OCI-LY1 (cell line): ENCODE results near the gene NDUFB6.

ENCODE experiments used
- H2AFZ ChIP-seq: fragments of 200-600 bp; sonication (generic), shearing (Covaris generic); 2 replicates; pipeline ENCODE4 v1.6.0; 2014; ENCODE audit warnings: antibody characterized with exemption, mild to moderate bottlenecking, low read length
- H3F3A ChIP-seq: fragments of 200-600 bp; sonication (generic), shearing (Covaris generic); 2 replicates; pipeline ENCODE4 v1.6.0; 2014; ENCODE audit warnings: mild to moderate bottlenecking, antibody characterized with exemption, low read length, moderate library complexity; ENCODE audit not compliant: insufficient read depth
- H3K27ac ChIP-seq: fragments of 200-600 bp; sonication (generic); 2 replicates; pipeline ENCODE4 v1.5.1; 2014; ENCODE audit warnings: low read length, mixed run types, mild to moderate bottlenecking, low read depth; ENCODE audit not compliant: poor library complexity, severe bottlenecking
- H3K27me3 ChIP-seq: fragments of 200-600 bp; sonication (generic); 2 replicates; pipeline ENCODE4 v1.6.0; 2014; ENCODE audit warnings: antibody characterized with exemption, mild to moderate bottlenecking, low read length, moderate library complexity; ENCODE audit not compliant: insufficient read depth
- H3K36me3 ChIP-seq: fragments of 200-600 bp; sonication (generic); 2 replicates; pipeline ENCODE4 v1.6.1; 2014; ENCODE audit warnings: mild to moderate bottlenecking, antibody characterized with exemption, low read length, moderate library complexity, mixed read lengths; ENCODE audit not compliant: insufficient read depth
- H3K4me1 ChIP-seq: fragments of 200-600 bp; sonication (generic); 2 replicates; pipeline ENCODE4 v1.5.1; 2014; ENCODE audit warnings: mild to moderate bottlenecking, low read length, moderate library complexity; ENCODE audit not compliant: insufficient read depth, severe bottlenecking
- H3K4me2 ChIP-seq: fragments of 200-600 bp; sonication (generic), shearing (Covaris generic); 2 replicates; pipeline ENCODE4 v1.6.1; 2014; ENCODE audit warnings: low read length
- H3K4me3 ChIP-seq: fragments of 200-600 bp; sonication (generic); 2 replicates; pipeline ENCODE4 v1.5.1; 2014; ENCODE audit warnings: low read length, low read depth, mild to moderate bottlenecking, mixed read lengths; ENCODE audit not compliant: poor library complexity, severe bottlenecking
- H3K79me2 ChIP-seq: fragments of 200-600 bp; shearing (Covaris generic); 2 replicates; pipeline ENCODE4 v1.6.1; 2016; ENCODE audit warnings: mixed run types, low read length, mixed read lengths; ENCODE audit not compliant: insufficient read depth
- H3K9ac ChIP-seq: fragments of 200-600 bp; sonication (generic), shearing (Covaris generic); 2 replicates; pipeline ENCODE4 v1.6.1; 2014; ENCODE audit warnings: mild to moderate bottlenecking, low read length, mixed read lengths
- H3K9me2 ChIP-seq: fragments of 200-600 bp; sonication (generic), shearing (Covaris generic); 2 replicates; pipeline ENCODE4 v1.6.1; 2014; ENCODE audit warnings: low read depth, mild to moderate bottlenecking, low read length, mixed read lengths
- H3K9me3 ChIP-seq: fragments of 200-600 bp; shearing (Covaris generic); 2 replicates; pipeline ENCODE4 v1.6.1; 2014; ENCODE audit warnings: low read length, mixed read lengths
- H4K20me1 ChIP-seq: fragments of 200-600 bp; sonication (generic), shearing (Covaris generic); 2 replicates; pipeline ENCODE4 v1.6.0; 2016; ENCODE audit warnings: mild to moderate bottlenecking, low read length; ENCODE audit not compliant: insufficient read depth
- CTCF ChIP-seq: fragments of 200-600 bp; sonication (generic), shearing (Covaris generic); IDR thresholded peaks from 2 replicates; pipeline ENCODE4 v1.5.1; 2017; ENCODE audit warnings: mild to moderate bottlenecking, antibody characterized with exemption, low read length, moderate library complexity, mixed read lengths
- EZH2 ChIP-seq: fragments of 200-600 bp; sonication (generic), shearing (Covaris generic); IDR thresholded peaks from 2 replicates; pipeline ENCODE4 v1.8.0; 2017; ENCODE audit warnings: borderline replicate concordance, mixed run types, mild to moderate bottlenecking, antibody characterized with exemption, low read length, moderate library complexity, mixed read lengths

Gene NDUFB6

GRCh38 chr9:32516241-32516640, 56.7 kb downstream of the NDUFB6 start:
- H3K27me3 ChIP-seq, result no peaks in the 10 kb centered on the region
- H4K20me1 ChIP-seq, result no peaks in the 10 kb centered on the region
- H3K4me1 ChIP-seq, result no peaks in the 10 kb centered on the region
- no peaks in the 10 kb centered on the region for H3K36me3 ChIP-seq
- H3K9me2 ChIP-seq, result no peaks in the 10 kb centered on the region
- peaks cover 23% of the 10 kb centered on the region for H3K9me3 ChIP-seq
- no peak overlapping the region for H3K9ac ChIP-seq
- H3F3A ChIP-seq, result no peaks in the 10 kb centered on the region
- no peak overlapping the region for H3K4me2 ChIP-seq
- H2AFZ ChIP-seq, result no peak overlapping the region
- no peak for TF ChIP-seq EZH2
- TF ChIP-seq CTCF, result no peak
- H3K4me3 ChIP-seq, result no peak overlapping the region
- no peaks in the 10 kb centered on the region for H3K79me2 ChIP-seq
- no peak overlapping the region for H3K27ac ChIP-seq

GRCh38 chr9:32508728-32509127, 64.2 kb downstream of the NDUFB6 start:
- Histone ChIP-seq H2AFZ (no peak overlapping the region), H3K9me3 (no peaks in the 10 kb centered on the region), H3K36me3 (no peaks in the 10 kb centered on the region), H3K4me3 (no peak overlapping the region), H3K4me1 (no peaks in the 10 kb centered on the region), H4K20me1 (no peaks in the 10 kb centered on the region), H3F3A (no peaks in the 10 kb centered on the region), H3K27ac (no peak overlapping the region), H3K4me2 (no peak overlapping the region), H3K9ac (no peak overlapping the region), H3K79me2 (no peaks in the 10 kb centered on the region), H3K9me2 (no peaks in the 10 kb centered on the region), H3K27me3 (no peaks in the 10 kb centered on the region)
- TF ChIP-seq CTCF, result no peak
- TF ChIP-seq EZH2, result no peak

GRCh38 chr9:32503008-32503407, 70.0 kb downstream of the NDUFB6 start:
- no peaks in the 10 kb centered on the region for H3K9me2 ChIP-seq
- H3K9ac ChIP-seq, result no peak overlapping the region
- TF ChIP-seq EZH2, result no peak
- TF ChIP-seq CTCF, result no peak
- H3K4me3 ChIP-seq, result no peak overlapping the region
- H3K36me3 ChIP-seq, result no peaks in the 10 kb centered on the region
- H4K20me1 ChIP-seq, result no peaks in the 10 kb centered on the region
- no peaks in the 10 kb centered on the region for H3F3A ChIP-seq
- H3K4me1 ChIP-seq, result no peaks in the 10 kb centered on the region
- H2AFZ ChIP-seq, result no peak overlapping the region
- no peaks in the 10 kb centered on the region for H3K9me3 ChIP-seq
- H3K4me2 ChIP-seq, result no peak overlapping the region
- H3K27ac ChIP-seq, result no peak overlapping the region
- no peaks in the 10 kb centered on the region for H3K27me3 ChIP-seq
- no peaks in the 10 kb centered on the region for H3K79me2 ChIP-seq
